HepG2 (cell line): ENCODE measurements around the gene PLXND1. TPM values are rescaled to one million over a fixed set of nuclear protein-coding genes. Genes with fewer than 3 reads are reported as not detected.
A peak's percentile ranks its signal among the peaks of the same experiment; 100 is the strongest.

ENCODE experiments used
- ATAC-seq: fragments of 200-7000 bp; cut with Tn5 transposase; 3 replicates; pipeline ENCODE4 v1.9.1; 2020; ENCODE audit warnings: mild to moderate bottlenecking, moderate library complexity
- BruUV-seq: library from RNA; stranded (reverse); fragments of 400-500 nt; replicated peaks from 2 replicates; lab custom pipeline; 2021; lab: Mats Ljungman, UMichigan
- CTCF ChIA-PET: fragments of 300-600 bp; formaldehyde crosslinking; extraction: SDS; loops from one replicate; lab custom pipeline; 2021; ENCODE audit warnings: low total read pairs, inconsistent platforms, low intra/inter-chr PET ratio; lab: Yijun Ruan, JAX
- POLR2A ChIA-PET: fragments of 350-600 bp; sonication (Branson Sonifier 250); formaldehyde crosslinking; loops from one replicate; lab custom pipeline; 2020; ENCODE audit warnings: antibody characterized with exemption, inconsistent platforms; lab: Yijun Ruan, JAX
- DNase-seq: peaks from one replicate; pipeline ENCODE4 v3.0.0-alpha.2; 2015; ENCODE audit warnings: low spot score
- FAIRE-seq: peaks from 3 replicates; lab custom pipeline; 2011; peaks lifted over from hg19 to GRCh38; lab: Jason Lieb, UNC
- H2AFZ ChIP-seq: one replicate; pipeline ENCODE4 v1.6.1; 2011; ENCODE audit warnings: low read length, inconsistent platforms
- H3K27ac ChIP-seq: fragments of 300-600 bp; 3 replicates; pipeline ENCODE4 v1.8.0; 2011; ENCODE audit warnings: mixed run types, mild to moderate bottlenecking, mixed read lengths, low read length, inconsistent platforms; ENCODE audit not compliant: insufficient read depth; ENCODE audit errors: extremely low read length
- H3K27me3 ChIP-seq, 2 experiments: fragments of 200-600 bp in 1 of 2; 2 replicates in 1 of 2; 3 replicates in 1 of 2; pipeline versions ENCODE4 v1.6.0 to v1.8.0; 2011; ENCODE audit warnings: low read length in 2 of 2, mild to moderate bottlenecking in 2 of 2, moderate library complexity in 2 of 2, inconsistent platforms in 1 of 2; ENCODE audit not compliant: insufficient read depth in 2 of 2, control insufficient read depth in 1 of 2
- H3K36me3 ChIP-seq, 2 experiments: fragments of 200-600 bp in 1 of 2; replicated peaks in 1 of 2; 2 replicates in 1 of 2; 3 replicates in 1 of 2; pipeline versions ENCODE4 v1.5.1 to v1.8.0; 2011; ENCODE audit warnings: low read length in 2 of 2, inconsistent platforms in 1 of 2; ENCODE audit not compliant: insufficient read depth in 2 of 2, control insufficient read depth in 1 of 2
- H3K4me1 ChIP-seq: 2 replicates; pipeline ENCODE4 v1.5.1; 2012; ENCODE audit warnings: low read length, inconsistent platforms; ENCODE audit not compliant: insufficient read depth
- H3K4me2 ChIP-seq: 2 replicates; pipeline ENCODE4 v1.6.0; 2011; ENCODE audit warnings: low read depth, low read length, inconsistent platforms
- H3K4me3 ChIP-seq, 3 experiments: fragments of 200-600 bp in 1 of 3; sonication (generic), shearing (Covaris generic) in 1 of 3; replicated peaks in 1 of 3; 2 replicates each; pipeline ENCODE4 v1.5.1; 2011 to 2016; ENCODE audit warnings: low read length in 3 of 3, inconsistent platforms in 2 of 3, low read depth in 2 of 3, mild to moderate bottlenecking in 2 of 3, control low read depth in 1 of 3, mixed read lengths in 1 of 3; ENCODE audit not compliant: insufficient read depth in 1 of 3
- H3K79me2 ChIP-seq: one replicate; pipeline ENCODE4 v1.6.1; 2011; ENCODE audit warnings: low read length, inconsistent platforms; ENCODE audit not compliant: insufficient read depth
- H3K9ac ChIP-seq: 2 replicates; pipeline ENCODE4 v1.6.0; 2011; ENCODE audit warnings: mild to moderate bottlenecking, low read depth, low read length, inconsistent platforms; ENCODE audit not compliant: insufficient read depth
- H3K9me3 ChIP-seq: 2 replicates; pipeline ENCODE4 v1.5.1; 2012; ENCODE audit warnings: mild to moderate bottlenecking, low read length
- H4K20me1 ChIP-seq: 2 replicates; pipeline ENCODE4 v1.6.0; 2011; ENCODE audit warnings: inconsistent platforms, mild to moderate bottlenecking, low read length, moderate library complexity; ENCODE audit not compliant: insufficient read depth
- AGO2 ChIP-seq: fragments of 200-400 bp; formaldehyde crosslinking; optimal IDR thresholded peaks from 2 replicates; pipeline ENCODE3; 2017; ENCODE audit warnings: mild to moderate bottlenecking, low read depth, low read length, moderate library complexity
- MED1 ChIP-seq: sonication (generic); formaldehyde crosslinking; IDR thresholded peaks from 2 replicates; pipeline ENCODE4 v1.4.0; 2020; ENCODE audit warnings: missing genetic modification reagents
- NCOA1 ChIP-seq: sonication (generic); formaldehyde crosslinking; IDR thresholded peaks from 2 replicates; pipeline ENCODE4 v1.9.0; 2021; ENCODE audit warnings: missing genetic modification reagents
- RCOR2 ChIP-seq: IDR thresholded peaks from 2 replicates; pipeline ENCODE4 v1.6.1; 2016; ENCODE audit warnings: missing biosample characterization, missing genetic modification reagents
- RNF2 ChIP-seq: fragments of 450-650 bp; conservative IDR thresholded peaks from 2 replicates; pipeline ENCODE4 v1.6.1; 2016; ENCODE audit warnings: low read depth
- XBP1 ChIP-seq: sonication (generic); formaldehyde crosslinking; IDR thresholded peaks from 2 replicates; pipeline ENCODE4 v1.5.0; 2020; ENCODE audit warnings: missing genetic modification reagents
- ZNF331 ChIP-seq: sonication (generic); formaldehyde crosslinking; IDR thresholded peaks from 2 replicates; pipeline ENCODE4 v1.4.0; 2020; ENCODE audit warnings: missing genetic modification reagents
- ZNF605 ChIP-seq: sonication (generic); formaldehyde crosslinking; IDR thresholded peaks from 2 replicates; pipeline ENCODE4 v1.8.0; 2022; ENCODE audit warnings: mild to moderate bottlenecking, missing genetic modification reagents
- ZNF639 ChIP-seq: conservative IDR thresholded peaks from 2 replicates; pipeline ENCODE4 v1.6.1; 2018; ENCODE audit warnings: missing genetic modification reagents
- WGBS: methylation state at CpG from one replicate; pipeline ENCODE4 v1.1.6; 2017; ENCODE audit warnings: low lambda C conversion rate; 5-methylcytosine and 5-hydroxymethylcytosine counted together
- in situ Hi-C: cut with HindIII; loops from 2 replicates; pipeline ENCODE4 v1.10.0; 2017; ENCODE audit warnings: low pct_unique_long_range_greater_than_20kb; ENCODE audit not compliant: extremely low pct_ligation_motif_present
- intact Hi-C: fragments of 100-400 bp; cut with micrococcal nuclease; formaldehyde crosslinking; loops from one replicate; pipeline ENCODE4 v1.10.0; 2022; ENCODE audit not compliant: unreplicated experiment
- polyA plus RNA-seq, 8 experiments: library from polyadenylated mRNA; depleted of rRNA in 3 of 8; stranded (reverse) in 7 of 8; unstranded in 1 of 8; fragments of >200 nt; fragmentation: Illumina TruSeq in 4 of 8; extraction: Trizol in 4 of 8; gene quantifications; 2 replicates each; pipeline versions ENCODE4 v1.2.1 to v1.2.3, GENCODE V29; 2011 to 2016; ENCODE audit warnings: low read depth in 4 of 8, missing spikeins in 1 of 8, mixed read lengths in 1 of 8; ENCODE audit not compliant: insufficient read depth in 1 of 8
- total RNA-seq, 5 experiments: library from RNA; depleted of rRNA; stranded (reverse); fragments of >200 nt; fragmentation: Illumina TruSeq; extraction: Trizol; gene quantifications; 2 replicates each; pipeline ENCODE4 v1.2.3, GENCODE V29; 2016; ENCODE audit warnings: low read depth in 1 of 5
- TF ChIP-seq, protein P1 (sequence below): sonication (generic); formaldehyde crosslinking; IDR thresholded peaks from 2 replicates; pipeline ENCODE4 v1.8.1; 2023; ENCODE audit warnings: mild to moderate bottlenecking, inconsistent platforms, moderate library complexity, missing genetic modification reagents, borderline replicate concordance

The PLXND1 gene
- total and polyA plus RNA-seq, 2 of the 13 experiments (the other 11 are each of a cell fraction or from before 2014, with no cell fraction given) = 15.9 to 42.0 TPM

DNA sequence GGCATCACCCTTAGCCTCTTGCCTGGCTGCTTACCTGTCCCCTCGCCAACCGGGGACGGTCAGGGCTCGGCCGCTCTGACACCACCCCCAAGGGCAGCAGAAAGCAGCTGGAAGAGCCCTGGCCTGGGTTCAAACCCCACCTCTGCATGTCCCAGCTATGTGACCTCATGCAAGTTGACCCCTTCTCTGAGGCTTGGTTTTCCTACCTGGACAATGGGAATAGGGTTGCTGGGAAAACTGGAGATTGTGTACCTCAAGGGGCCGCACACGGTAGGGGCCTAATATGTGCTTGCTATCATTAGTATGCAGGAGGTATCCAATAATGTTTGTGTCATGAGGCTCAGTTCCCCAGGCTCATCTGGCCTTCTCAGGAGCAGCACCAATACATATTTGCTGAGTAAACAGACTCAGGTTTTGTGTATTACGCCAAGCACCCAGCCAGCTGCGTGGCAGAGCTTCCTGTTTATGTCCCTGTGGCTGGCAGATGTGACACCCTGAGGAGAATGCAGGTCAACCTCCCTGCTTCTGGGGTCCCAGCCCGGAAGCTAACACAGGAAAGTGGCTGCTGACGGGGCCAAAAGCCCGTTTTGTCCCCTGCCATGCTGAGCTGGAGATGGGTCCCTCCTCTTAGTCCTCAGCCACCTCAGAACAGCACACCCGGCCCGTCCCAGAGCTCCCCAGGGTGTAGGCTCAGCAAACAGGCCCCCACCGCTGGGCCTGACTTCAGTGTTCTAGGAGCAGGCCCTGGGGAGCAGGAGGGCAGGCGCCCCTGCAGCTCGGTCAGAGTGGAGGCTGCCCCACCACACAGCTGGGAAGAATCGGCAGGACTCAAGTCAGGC, 29.7 kb downstream of the PLXND1 start (continued):
- TF ChIP-seq ZNF639 (CRISPR knock-in tag) (no peak), ZNF331 (CRISPR knock-in tag) (no peak), RNF2 (no peak), MED1 (CRISPR knock-in tag) (peak; percentile 75), NCOA1 (no peak), RCOR2 (CRISPR knock-in tag) (peak; percentile 42; the same call in 1 of the 2 replicates)
- TF ChIP-seq, protein P1, sequence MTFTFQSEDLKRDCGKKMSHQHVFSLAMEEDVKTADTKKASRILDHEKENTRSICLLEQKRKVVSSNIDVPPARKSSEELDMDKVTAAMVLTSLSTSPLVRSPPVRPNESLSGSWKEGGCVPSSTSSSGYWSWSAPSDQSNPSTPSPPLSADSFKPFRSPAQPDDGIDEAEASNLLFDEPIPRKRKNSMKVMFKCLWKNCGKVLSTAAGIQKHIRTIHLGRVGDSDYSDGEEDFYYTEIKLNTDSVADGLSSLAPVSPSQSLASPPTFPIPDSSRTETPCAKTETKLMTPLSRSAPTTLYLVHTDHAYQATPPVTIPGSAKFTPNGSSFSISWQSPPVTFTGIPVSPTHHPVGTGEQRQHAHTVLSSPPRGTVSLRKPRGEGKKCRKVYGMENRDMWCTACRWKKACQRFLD (CRISPR knock-in tag) = no peak

DNA sequence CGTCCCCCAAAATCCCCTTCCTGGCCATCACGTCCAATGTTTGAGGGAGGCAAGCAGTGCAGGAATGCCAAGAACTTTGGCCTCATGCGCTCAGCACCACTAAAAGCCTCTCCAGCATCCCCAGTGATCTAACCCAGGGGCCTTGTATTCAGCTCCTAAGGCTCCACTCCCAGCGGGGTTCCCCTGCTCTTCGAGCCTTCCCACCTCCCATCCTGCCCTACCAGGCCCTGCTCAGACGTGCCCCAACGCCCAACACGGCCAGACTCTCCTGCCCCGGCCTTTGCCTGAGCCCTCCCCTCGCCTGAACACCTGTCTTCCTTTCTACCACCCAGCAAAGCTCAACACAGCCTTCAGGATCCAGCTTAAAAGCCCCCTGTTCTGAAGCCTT, 30.5 kb downstream of the PLXND1 start:
- no peak overlapping the region for H3K4me2 ChIP-seq
- H3K4me3 ChIP-seq = no peak overlapping the region
- no peaks in the 10 kb centered on the region for H3K27me3 ChIP-seq
- no peak for FAIRE-seq
- H3K79me2 ChIP-seq = no peaks in the 10 kb centered on the region
- H3K9me3 ChIP-seq = no peaks in the 10 kb centered on the region
- WGBS = 86% methylated on average over 8 of the region's 10 CpGs
- no peak overlapping the region for H3K27ac ChIP-seq
- peaks cover 13% of the 10 kb centered on the region for H3K4me1 ChIP-seq
- ChIA-PET POLR2A (interaction anchor here (1.5 to 2.4 kb wide), 2 partner anchors 17 to 19 kb away, joined by 5 to 20 read pairs; no protein-coding TSS in a partner anchor), CTCF (no interaction called here)
- H2AFZ ChIP-seq = no peak overlapping the region
- TF ChIP-seq XBP1 (CRISPR knock-in tag) (no peak), AGO2 (peak; percentile 16), ZNF605 (CRISPR knock-in tag) (0 out of 2 replicates have a peak, but pooled peaks have one; percentile 35)
- H3K36me3 ChIP-seq = peaks cover 12 to 14% of the 10 kb centered on the region in 2 experiments; a peak in 3 of 5 replicates
- no peak for ATAC-seq
- no peak for DNase-seq
- no TSS peak for BruUV-seq
- in situ Hi-C loops (no loop called here), intact Hi-C loops (no loop called here)
- H3K9ac ChIP-seq = no peak overlapping the region
- no peaks in the 10 kb centered on the region for H4K20me1 ChIP-seq
